ENCODE data around the gene WDR73. TPM values are rescaled to one million over a fixed set of nuclear protein-coding genes. Genes with fewer than 3 reads are reported as not detected.

Gene WDR73
- total RNA-seq, 1 experiment from 2014 or later: 35.7 TPM

Other genes with a start within 250 kb of the WDR73 start
- gene ZSCAN2, start 53.3 kb downstream of the WDR73 start, total RNA-seq (2014; rRNA removed; shearing (Covaris generic); ENCODE audit: low replicate concordance): 21.8 and 27.2 TPM in 2 replicates
- 15.1 and 17.2 TPM in 2 replicates for gene NMB, start 3.9 kb upstream of the WDR73 start, total RNA-seq (2014; rRNA removed; shearing (Covaris generic); ENCODE audit: low replicate concordance)
- gene SEC11A, start 61.9 kb upstream of the WDR73 start, total RNA-seq (2014; rRNA removed; shearing (Covaris generic); ENCODE audit: low replicate concordance): 82.3 and 116 TPM in 2 replicates
- 15.5 and 18.0 TPM in 2 replicates for gene ZNF592, start 94.3 kb upstream of the WDR73 start, total RNA-seq (2014; rRNA removed; shearing (Covaris generic); ENCODE audit: low replicate concordance)
- under 0.01 and 0.07 TPM in 2 replicates for gene ALPK3, start 163.1 kb upstream of the WDR73 start, total RNA-seq (2014; rRNA removed; shearing (Covaris generic); ENCODE audit: low replicate concordance)
- not detected in 2 replicates for gene SLC28A1, start 230.4 kb upstream of the WDR73 start, total RNA-seq (2014; rRNA removed; shearing (Covaris generic); ENCODE audit: low replicate concordance)

Data from Karpas-422 (cell line).